ENCODE data around the gene HSPD1. TPM values are rescaled to one million over a fixed set of nuclear protein-coding genes. Genes with fewer than 3 reads are reported as not detected.

Gene HSPD1
- total RNA-seq (2021) = 995 to 1,024 TPM (median 1,000 TPM) in 3 replicates
- Bru-seq, nascent RNA = percentile 99 among the genes with signal in this experiment
- long read RNA-seq, experiment 1, transcript HSPD1-202 (12 exons, 2,455 nt) = major isoform, 5,212 of 6,004 reads
- long read RNA-seq, experiment 1, transcript HSPD1-201 (12 exons, 2,299 nt) = minor isoform, 56 of 6,004 reads
- long read RNA-seq, experiment 1, partial matches to known transcripts = 450 of 6,004 reads
- long read RNA-seq, experiment 1, other reads (novel, unspliced or antisense) = 286 of 6,004 reads
- long read RNA-seq, experiment 2, partial matches to known transcripts = 1,000 of 2,086 reads
- long read RNA-seq, experiment 2, other reads (novel, unspliced or antisense) = 1,085 of 2,086 reads
- long read RNA-seq, experiment 3, transcript HSPD1-201 (12 exons, 2,299 nt) = minor isoform, 29 of 519 reads
- long read RNA-seq, experiment 3, transcript HSPD1-202 (12 exons, 2,455 nt) = major isoform, 263 of 519 reads
- long read RNA-seq, experiment 3, partial matches to known transcripts = 145 of 519 reads
- long read RNA-seq, experiment 3, other reads (novel, unspliced or antisense) = 82 of 519 reads

DNA sequence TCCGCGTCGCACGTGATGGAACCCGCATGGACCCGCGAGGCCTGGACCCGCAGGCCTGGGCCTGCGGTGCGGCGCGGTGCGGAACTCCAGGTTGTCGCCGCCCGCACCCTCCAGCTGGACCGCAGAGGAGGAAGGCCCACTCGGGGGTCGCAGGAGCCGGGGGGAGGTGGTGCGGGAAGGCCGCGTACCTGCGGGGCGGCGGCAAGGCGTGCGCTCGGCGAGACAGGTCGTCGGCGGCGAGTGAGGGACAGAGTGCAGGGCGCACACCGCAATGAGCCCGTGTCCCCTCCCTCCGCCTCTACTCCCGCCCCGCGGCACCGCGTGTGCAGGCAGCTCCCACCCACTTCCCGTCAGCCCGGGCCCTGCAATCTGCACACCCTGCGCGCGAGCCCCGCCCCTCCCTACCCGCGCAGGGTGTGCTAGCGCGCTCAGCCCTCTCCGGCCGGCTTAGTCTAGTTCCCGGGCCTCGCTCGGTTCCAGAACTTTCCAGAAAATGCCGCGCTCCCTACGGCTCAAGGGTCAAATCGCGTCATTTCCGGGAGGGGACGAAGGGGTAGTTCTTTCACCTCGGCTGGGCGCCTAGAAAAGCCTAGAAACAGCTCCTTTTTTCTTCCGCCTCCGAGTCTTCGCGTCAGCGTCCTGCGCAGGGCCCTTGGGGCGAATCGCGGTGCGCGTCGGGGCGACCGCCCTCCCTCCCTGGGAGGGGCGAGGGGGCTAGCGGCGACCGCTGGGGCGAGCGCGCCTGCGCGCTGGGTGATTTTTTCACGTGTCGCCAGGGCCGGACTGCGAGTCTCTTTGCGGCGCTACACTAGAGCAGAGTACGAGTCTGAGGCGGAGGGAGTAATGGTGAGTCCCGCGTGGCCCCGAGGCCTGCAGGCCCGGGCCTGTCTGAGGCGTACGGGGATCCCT, at the start of gene HSPD1, which contains the start of gene HSPE1:
TSS of gene HSPD1 (minus strand) at position 247 of the 909 bp plus-strand sequence. CDS start 992 bp downstream, outside the sequence.
TSS of gene HSPE1 (plus strand) at position 786 of the 909 bp plus-strand sequence. CDS start at position 844, 58 bp downstream.
- peak; percentile 89 for ATAC-seq
- H3K27me3 Mint-ChIP-seq (ENCODE audit: low read depth) = no peaks in the 10 kb centered on the region; the same call in 1 of the 2 replicates
- H3K4me3 Mint-ChIP-seq = peak within 1 kb of the TSS; percentile 91
- peaks cover 90% of the 10 kb centered on the region for H3K36me3 Mint-ChIP-seq
- H3K4me1 Mint-ChIP-seq = peaks cover 50% of the 10 kb centered on the region
- DNase-seq (ENCODE audit: low spot score) = peak; percentile 96
- peak within 1 kb of the TSS; percentile 97 for H3K27ac Mint-ChIP-seq
- no peaks in the 10 kb centered on the region for H3K9me3 Mint-ChIP-seq
- POLR2A ChIA-PET = interaction anchor here (0.5 to 5.0 kb wide), 21 partner anchors 9 to 205 kb away, joined by 3 to 64 read pairs (median 5); partner anchors contain the start of genes COQ10B, MARS2, MOB4 and SF3B1
- CTCF ChIA-PET = interaction anchor here (0.6 to 1.0 kb wide), 4 partner anchors 8 to 205 kb away, joined by 3 to 6 read pairs (median 4); partner anchors contain the start of gene MARS2
- TF ChIP-seq ZNF219 (CRISPR knock-in tag; IDR thresholded peaks at IDR 0.05; ENCODE audit: borderline replicate concordance) (peak; percentile 39; the same call in 1 of the 2 replicates), FOXP1 (CRISPR knock-in tag; IDR thresholded peaks at IDR 0.05; ENCODE audit: borderline replicate concordance) (peak; percentile 89), JAZF1 (CRISPR knock-in tag; IDR thresholded peaks at IDR 0.05) (no peak), TEAD1 (CRISPR knock-in tag; IDR thresholded peaks at IDR 0.05) (peak; percentile 90), IRF2 (CRISPR knock-in tag; IDR thresholded peaks at IDR 0.05; ENCODE audit: borderline replicate concordance, low read depth) (no peak), ZNF396 (CRISPR knock-in tag; IDR thresholded peaks at IDR 0.05; ENCODE audit: borderline replicate concordance) (no peak), MYBL2 (CRISPR knock-in tag; IDR thresholded peaks at IDR 0.05) (peak; percentile 63; the same call in 1 of the 2 replicates), ETV6 (CRISPR knock-in tag; IDR thresholded peaks at IDR 0.05) (peak; percentile 78; the same call in 1 of the 2 replicates), ZNF671 (CRISPR knock-in tag; IDR thresholded peaks at IDR 0.05) (no peak), ELF4 (CRISPR knock-in tag; IDR thresholded peaks at IDR 0.05; ENCODE audit: low read depth) (peak; percentile 82; the same call in 1 of the 2 replicates), GRHL2 (CRISPR knock-in tag; IDR thresholded peaks at IDR 0.05; ENCODE audit: insufficient replicate concordance, severe bottlenecking) (no peak), GTF2I (CRISPR knock-in tag; conservative IDR thresholded peaks at IDR 0.05) (no peak), CBFB (CRISPR knock-in tag; IDR thresholded peaks at IDR 0.05; ENCODE audit: low read depth) (0 out of 2 replicates have a peak, but pooled peaks have one; percentile 70), SP1 (CRISPR knock-in tag; conservative IDR thresholded peaks at IDR 0.05) (peak; percentile 100), ZNF423 (CRISPR knock-in tag; IDR thresholded peaks at IDR 0.05) (no peak)
- TF ChIP-seq, protein P1, sequence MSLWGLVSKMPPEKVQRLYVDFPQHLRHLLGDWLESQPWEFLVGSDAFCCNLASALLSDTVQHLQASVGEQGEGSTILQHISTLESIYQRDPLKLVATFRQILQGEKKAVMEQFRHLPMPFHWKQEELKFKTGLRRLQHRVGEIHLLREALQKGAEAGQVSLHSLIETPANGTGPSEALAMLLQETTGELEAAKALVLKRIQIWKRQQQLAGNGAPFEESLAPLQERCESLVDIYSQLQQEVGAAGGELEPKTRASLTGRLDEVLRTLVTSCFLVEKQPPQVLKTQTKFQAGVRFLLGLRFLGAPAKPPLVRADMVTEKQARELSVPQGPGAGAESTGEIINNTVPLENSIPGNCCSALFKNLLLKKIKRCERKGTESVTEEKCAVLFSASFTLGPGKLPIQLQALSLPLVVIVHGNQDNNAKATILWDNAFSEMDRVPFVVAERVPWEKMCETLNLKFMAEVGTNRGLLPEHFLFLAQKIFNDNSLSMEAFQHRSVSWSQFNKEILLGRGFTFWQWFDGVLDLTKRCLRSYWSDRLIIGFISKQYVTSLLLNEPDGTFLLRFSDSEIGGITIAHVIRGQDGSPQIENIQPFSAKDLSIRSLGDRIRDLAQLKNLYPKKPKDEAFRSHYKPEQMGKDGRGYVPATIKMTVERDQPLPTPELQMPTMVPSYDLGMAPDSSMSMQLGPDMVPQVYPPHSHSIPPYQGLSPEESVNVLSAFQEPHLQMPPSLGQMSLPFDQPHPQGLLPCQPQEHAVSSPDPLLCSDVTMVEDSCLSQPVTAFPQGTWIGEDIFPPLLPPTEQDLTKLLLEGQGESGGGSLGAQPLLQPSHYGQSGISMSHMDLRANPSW (CRISPR knock-in tag; conservative IDR thresholded peaks at IDR 0.05; ENCODE audit: low read depth) = no peak
- TF ChIP-seq, protein P2, sequence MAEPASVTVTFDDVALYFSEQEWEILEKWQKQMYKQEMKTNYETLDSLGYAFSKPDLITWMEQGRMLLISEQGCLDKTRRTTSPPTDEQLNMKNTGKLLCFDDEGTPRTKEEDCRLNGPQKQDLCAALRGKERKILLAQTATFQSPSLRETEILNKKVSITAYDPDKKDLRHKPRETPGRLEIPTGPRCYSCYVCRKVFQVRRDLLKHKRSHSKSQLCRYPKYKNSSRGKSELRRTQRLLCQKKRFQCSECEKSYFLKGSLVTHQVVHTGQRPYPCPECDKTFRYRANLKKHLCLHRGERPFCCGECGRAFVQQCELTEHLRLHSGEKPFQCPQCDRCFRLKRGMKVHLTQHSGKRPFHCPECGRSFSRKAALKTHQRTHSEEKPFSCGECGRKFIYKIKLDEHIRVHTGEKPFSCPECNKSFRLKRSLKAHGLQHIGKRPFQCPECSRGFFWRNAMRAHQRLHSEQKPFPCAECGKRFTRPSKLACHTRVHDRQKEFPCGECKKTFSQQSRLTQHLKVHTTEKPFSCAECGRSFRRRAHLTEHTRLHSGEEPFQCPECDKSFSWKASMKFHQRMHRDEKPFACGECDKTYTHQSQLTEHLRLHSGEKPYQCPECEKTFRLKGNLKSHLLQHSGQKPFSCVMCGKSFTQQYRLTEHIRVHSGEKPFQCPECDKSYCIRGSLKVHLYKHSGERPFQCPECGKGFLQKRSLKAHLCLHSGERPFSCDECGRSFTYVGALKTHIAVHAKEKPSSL (CRISPR knock-in tag; conservative IDR thresholded peaks at IDR 0.05) = no peak
- TF ChIP-seq, protein P3, sequence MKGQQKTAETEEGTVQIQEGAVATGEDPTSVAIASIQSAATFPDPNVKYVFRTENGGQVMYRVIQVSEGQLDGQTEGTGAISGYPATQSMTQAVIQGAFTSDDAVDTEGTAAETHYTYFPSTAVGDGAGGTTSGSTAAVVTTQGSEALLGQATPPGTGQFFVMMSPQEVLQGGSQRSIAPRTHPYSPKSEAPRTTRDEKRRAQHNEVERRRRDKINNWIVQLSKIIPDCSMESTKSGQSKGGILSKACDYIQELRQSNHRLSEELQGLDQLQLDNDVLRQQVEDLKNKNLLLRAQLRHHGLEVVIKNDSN (CRISPR knock-in tag; IDR thresholded peaks at IDR 0.05) = peak; percentile 53; the same call in 1 of the 2 replicates
- TF ChIP-seq, protein P4, sequence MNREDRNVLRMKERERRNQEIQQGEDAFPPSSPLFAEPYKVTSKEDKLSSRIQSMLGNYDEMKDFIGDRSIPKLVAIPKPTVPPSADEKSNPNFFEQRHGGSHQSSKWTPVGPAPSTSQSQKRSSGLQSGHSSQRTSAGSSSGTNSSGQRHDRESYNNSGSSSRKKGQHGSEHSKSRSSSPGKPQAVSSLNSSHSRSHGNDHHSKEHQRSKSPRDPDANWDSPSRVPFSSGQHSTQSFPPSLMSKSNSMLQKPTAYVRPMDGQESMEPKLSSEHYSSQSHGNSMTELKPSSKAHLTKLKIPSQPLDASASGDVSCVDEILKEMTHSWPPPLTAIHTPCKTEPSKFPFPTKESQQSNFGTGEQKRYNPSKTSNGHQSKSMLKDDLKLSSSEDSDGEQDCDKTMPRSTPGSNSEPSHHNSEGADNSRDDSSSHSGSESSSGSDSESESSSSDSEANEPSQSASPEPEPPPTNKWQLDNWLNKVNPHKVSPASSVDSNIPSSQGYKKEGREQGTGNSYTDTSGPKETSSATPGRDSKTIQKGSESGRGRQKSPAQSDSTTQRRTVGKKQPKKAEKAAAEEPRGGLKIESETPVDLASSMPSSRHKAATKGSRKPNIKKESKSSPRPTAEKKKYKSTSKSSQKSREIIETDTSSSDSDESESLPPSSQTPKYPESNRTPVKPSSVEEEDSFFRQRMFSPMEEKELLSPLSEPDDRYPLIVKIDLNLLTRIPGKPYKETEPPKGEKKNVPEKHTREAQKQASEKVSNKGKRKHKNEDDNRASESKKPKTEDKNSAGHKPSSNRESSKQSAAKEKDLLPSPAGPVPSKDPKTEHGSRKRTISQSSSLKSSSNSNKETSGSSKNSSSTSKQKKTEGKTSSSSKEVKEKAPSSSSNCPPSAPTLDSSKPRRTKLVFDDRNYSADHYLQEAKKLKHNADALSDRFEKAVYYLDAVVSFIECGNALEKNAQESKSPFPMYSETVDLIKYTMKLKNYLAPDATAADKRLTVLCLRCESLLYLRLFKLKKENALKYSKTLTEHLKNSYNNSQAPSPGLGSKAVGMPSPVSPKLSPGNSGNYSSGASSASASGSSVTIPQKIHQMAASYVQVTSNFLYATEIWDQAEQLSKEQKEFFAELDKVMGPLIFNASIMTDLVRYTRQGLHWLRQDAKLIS (CRISPR knock-in tag; IDR thresholded peaks at IDR 0.05; ENCODE audit: borderline replicate concordance) = peak; percentile 90
- TF ChIP-seq, protein P5, sequence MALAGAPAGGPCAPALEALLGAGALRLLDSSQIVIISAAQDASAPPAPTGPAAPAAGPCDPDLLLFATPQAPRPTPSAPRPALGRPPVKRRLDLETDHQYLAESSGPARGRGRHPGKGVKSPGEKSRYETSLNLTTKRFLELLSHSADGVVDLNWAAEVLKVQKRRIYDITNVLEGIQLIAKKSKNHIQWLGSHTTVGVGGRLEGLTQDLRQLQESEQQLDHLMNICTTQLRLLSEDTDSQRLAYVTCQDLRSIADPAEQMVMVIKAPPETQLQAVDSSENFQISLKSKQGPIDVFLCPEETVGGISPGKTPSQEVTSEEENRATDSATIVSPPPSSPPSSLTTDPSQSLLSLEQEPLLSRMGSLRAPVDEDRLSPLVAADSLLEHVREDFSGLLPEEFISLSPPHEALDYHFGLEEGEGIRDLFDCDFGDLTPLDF (CRISPR knock-in tag; IDR thresholded peaks at IDR 0.05) = 0 out of 2 replicates have a peak, but pooled peaks have one; percentile 73
- TF ChIP-seq, protein P6, sequence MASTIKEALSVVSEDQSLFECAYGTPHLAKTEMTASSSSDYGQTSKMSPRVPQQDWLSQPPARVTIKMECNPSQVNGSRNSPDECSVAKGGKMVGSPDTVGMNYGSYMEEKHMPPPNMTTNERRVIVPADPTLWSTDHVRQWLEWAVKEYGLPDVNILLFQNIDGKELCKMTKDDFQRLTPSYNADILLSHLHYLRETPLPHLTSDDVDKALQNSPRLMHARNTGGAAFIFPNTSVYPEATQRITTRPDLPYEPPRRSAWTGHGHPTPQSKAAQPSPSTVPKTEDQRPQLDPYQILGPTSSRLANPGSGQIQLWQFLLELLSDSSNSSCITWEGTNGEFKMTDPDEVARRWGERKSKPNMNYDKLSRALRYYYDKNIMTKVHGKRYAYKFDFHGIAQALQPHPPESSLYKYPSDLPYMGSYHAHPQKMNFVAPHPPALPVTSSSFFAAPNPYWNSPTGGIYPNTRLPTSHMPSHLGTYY (CRISPR knock-in tag; IDR thresholded peaks at IDR 0.05) = 0 out of 2 replicates have a peak, but pooled peaks have one; percentile 23
